GM06990 (cell line): ENCODE measurements around the gene EHMT2.
"Not testable (repeated sequence)": the region's sequence is repeated elsewhere in the genome, so short reads cannot be mapped to it uniquely, and the experiment has no call there.

Experiments used
- DNase-seq: peaks from one replicate; pipeline ENCODE4 v3.0.0-alpha.2; 2011; ENCODE audit not compliant: insufficient read length; ENCODE audit errors: extremely low read depth
- H3K27me3 ChIP-seq: replicated peaks from 2 replicates; pipeline ENCODE4 v1.6.0; 2011; ENCODE audit warnings: low read length; ENCODE audit not compliant: control insufficient read depth, insufficient read depth
- H3K36me3 ChIP-seq: 2 replicates; pipeline ENCODE4 v1.5.1; 2011; ENCODE audit warnings: low read length; ENCODE audit not compliant: control insufficient read depth, insufficient read depth
- H3K4me3 ChIP-seq: replicated peaks from 2 replicates; pipeline ENCODE4 v1.5.1; 2011; ENCODE audit warnings: low read depth, mild to moderate bottlenecking, control low read depth, low read length
- TF ChIP-seq, protein P1 (sequence below): IDR thresholded peaks from 2 replicates; pipeline ENCODE4 v1.5.1; 2011; ENCODE audit warnings: low read length, control low read depth, mild to moderate bottlenecking, inconsistent platforms; ENCODE audit not compliant: insufficient read depth, poor library complexity, severe bottlenecking

EHMT2 gene

DNA sequence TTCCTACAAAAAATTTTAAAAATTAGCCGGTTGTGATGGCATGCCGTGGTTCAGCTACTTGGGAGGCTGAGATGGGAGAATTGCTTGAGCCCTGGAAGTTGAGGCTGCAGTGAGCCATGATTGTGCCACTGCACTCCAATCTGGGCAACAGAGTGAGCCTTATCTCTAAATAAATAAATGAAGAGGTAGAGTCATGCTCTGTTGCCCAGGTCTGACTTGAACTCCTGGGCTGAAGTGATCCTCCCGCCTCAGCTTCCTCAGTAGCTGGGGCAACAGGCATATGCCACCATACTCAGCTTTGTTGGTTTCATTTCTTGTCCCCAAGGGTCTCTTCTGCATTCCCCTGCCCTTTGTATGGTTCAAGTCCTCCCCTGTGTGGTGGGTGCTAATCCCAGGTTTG is 53.0 kb downstream of the EHMT2 start:
- DNase-seq, result no peak
- H3K36me3 ChIP-seq, result peaks cover 4% of the 10 kb centered on the region
- TF ChIP-seq, protein P1, sequence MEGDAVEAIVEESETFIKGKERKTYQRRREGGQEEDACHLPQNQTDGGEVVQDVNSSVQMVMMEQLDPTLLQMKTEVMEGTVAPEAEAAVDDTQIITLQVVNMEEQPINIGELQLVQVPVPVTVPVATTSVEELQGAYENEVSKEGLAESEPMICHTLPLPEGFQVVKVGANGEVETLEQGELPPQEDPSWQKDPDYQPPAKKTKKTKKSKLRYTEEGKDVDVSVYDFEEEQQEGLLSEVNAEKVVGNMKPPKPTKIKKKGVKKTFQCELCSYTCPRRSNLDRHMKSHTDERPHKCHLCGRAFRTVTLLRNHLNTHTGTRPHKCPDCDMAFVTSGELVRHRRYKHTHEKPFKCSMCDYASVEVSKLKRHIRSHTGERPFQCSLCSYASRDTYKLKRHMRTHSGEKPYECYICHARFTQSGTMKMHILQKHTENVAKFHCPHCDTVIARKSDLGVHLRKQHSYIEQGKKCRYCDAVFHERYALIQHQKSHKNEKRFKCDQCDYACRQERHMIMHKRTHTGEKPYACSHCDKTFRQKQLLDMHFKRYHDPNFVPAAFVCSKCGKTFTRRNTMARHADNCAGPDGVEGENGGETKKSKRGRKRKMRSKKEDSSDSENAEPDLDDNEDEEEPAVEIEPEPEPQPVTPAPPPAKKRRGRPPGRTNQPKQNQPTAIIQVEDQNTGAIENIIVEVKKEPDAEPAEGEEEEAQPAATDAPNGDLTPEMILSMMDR, result no peak

DNA sequence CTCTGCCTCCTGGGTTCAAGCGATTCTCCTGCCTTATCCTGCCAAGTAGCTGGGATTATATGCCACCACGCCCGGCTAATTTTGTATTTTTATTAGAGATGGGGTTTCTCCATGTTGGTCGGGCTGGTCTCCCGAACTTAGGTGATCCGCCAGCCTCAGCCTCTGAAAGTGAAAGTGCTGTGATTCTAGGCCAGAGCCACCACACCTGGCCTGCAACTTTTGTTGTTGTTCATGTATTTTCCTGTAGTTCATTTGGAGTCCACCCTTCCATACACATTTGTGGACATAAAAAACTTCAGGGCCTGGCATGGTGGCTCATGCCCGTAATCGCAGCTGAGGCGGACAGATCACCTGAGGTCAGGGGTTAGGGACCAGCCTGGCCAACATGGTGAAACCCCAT is 55.4 kb downstream of the EHMT2 start:
- Histone ChIP-seq H3K27me3 (no peaks in the 10 kb centered on the region), H3K4me3 (no peak overlapping the region), H3K36me3 (peaks cover 19% of the 10 kb centered on the region)
- TF ChIP-seq, protein P1, result no peak
- DNase-seq, result no peak

More for the DNA sequence above, 53.0 kb downstream of the EHMT2 start:
- H3K4me3 ChIP-seq, result no peak overlapping the region
- H3K27me3 ChIP-seq, result no peaks in the 10 kb centered on the region

DNA sequence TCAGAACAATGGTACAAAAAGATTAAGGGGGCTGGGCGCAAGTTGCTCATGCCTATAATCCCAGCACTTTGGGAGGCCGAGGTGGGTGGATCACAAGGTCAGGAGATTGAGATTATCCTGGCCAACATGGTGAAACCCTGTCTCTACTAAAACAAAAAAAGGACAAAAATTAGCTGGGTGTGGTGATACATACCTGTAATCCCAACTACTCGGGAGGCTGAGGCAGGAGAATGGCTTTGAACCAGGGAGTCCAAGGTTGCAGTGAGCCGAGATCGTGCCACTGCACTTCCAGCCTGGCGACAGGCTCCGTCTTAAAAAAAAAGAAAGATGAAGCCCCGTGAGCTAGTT is 57.7 kb downstream of the EHMT2 start:
- H3K4me3 ChIP-seq, DNase-seq, H3K27me3 ChIP-seq: not testable (repeated sequence)
- peaks cover 19% of the 10 kb centered on the region for H3K36me3 ChIP-seq

DNA sequence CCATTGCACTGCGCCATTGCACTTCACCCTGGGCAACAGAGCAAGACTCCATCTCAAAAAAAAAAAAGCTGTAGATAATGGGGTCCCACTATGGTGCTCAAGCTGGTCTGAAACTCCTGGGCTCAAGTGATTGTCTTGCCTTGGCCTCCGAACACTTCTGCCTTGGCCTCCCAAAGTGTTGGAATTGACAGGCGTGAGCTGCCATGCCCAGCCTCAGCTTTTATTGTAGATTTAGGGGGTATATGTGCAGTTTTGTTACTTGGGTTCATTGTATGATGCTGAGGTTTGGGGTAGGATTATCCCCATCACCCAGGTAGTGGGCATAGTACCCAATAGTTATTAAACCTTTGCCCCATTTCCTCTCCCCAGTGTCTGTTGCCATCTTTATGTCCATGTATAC is 58.5 kb downstream of the EHMT2 start:
- TF ChIP-seq, protein P1, result no peak
- H3K4me3 ChIP-seq, result peak overlapping the region; percentile 8; the same call in 1 of the 2 replicates
- peaks cover 19% of the 10 kb centered on the region for H3K36me3 ChIP-seq
- no peak for DNase-seq
- no peaks in the 10 kb centered on the region for H3K27me3 ChIP-seq

DNA sequence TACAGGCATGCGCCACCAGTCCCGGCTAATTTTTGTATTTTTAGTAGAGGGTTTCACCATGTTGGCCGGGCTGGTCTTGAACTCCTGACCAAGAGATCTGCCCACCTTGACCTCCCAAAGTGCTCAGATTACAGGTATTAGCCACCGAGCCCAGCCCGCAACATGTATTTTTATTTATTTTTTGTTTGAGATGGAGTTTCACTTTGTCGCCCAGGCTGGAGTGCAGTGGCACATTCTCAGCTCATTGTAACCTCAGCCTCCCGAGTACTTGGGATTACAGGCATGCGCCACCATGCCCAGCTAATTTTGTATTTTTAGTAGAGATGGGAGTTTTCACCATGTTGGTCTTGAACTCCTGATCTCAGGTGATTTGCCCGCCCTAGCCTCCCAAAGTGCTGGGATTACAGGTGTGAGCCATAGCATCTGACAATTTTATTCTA is 59.4 kb downstream of the EHMT2 start:
- DNase-seq, H3K27me3 ChIP-seq: not testable (repeated sequence)
- Histone ChIP-seq H3K36me3 (peaks cover 19% of the 10 kb centered on the region), H3K4me3 (peak overlapping the region; percentile 78)

DNA sequence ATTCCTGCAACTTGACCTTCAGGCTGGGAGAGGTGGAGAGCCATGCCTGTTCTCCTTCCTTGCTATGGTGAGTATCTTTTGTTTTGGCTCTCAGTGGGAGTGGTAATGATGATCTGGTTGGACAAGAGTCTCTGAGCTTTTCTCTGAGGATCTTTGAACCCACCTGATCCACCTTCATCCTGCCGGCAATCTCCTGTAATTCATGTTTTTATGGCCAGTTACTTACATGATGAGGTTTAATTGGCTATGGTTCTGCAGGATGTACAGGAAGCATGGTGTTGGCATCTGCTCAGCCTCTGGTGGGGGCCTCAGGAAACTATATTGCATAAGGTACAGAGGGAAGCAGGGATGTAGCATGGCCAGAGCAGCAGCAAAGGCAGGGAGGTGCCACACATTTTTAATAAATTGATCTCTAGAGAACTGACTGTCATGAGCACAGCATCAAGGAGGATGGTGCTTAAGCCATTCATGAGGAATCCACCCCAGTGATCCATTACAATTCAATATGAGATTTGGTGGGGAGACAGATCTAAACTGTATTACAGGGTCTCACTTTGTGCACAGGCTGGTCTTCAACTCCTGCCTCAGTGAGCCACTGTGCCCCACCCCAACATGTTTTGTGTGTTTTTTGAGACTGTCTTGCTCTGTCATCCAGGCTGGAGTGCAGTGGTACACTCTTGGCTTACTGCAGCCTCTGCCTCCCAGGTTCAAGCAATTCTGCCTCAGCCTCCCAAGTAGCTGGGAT is 60.0 kb downstream of the EHMT2 start:
- no peak for DNase-seq
- H3K27me3 ChIP-seq, result no peaks in the 10 kb centered on the region
- TF ChIP-seq, protein P1, result no peak
- peaks cover 19% of the 10 kb centered on the region for H3K36me3 ChIP-seq
- peak overlapping the region; percentile 78 for H3K4me3 ChIP-seq
